H1 (cell line): Measurements from ENCODE around the gene SLC48A1. TPM values are rescaled to one million over a fixed set of nuclear protein-coding genes. Genes with fewer than 3 reads are reported as not detected.

Experiments
- CTCF ChIA-PET: fragments of 300-600 bp; sonication (Branson Sonifier 250); formaldehyde crosslinking; loops from one replicate; lab custom pipeline; 2021; ENCODE audit not compliant: partially characterized antibody; lab: Charles Lee
- POLR2A ChIA-PET: fragments of 300-600 bp; sonication (Branson Sonifier 250); formaldehyde crosslinking; loops from one replicate; lab custom pipeline; 2021; ENCODE audit warnings: inconsistent platforms; ENCODE audit not compliant: partially characterized antibody; lab: Charles Lee
- DNase-seq, 2 experiments: peaks; one replicate each; pipeline versions ENCODE4 v3.0.0 to v3.0.0-alpha.2; 2010 to 2022; ENCODE audit warnings: low spot score in 2 of 2, low read depth in 1 of 2, mixed read lengths in 1 of 2
- FAIRE-seq: peaks from 2 replicates; lab custom pipeline; 2011; peaks lifted over from hg19 to GRCh38; lab: Jason Lieb, UNC
- H2AFZ ChIP-seq: 2 replicates; pipeline ENCODE4 v1.8.1; 2012; ENCODE audit warnings: low read length, inconsistent platforms
- H2AK5ac ChIP-seq: 2 replicates; pipeline ENCODE4 v1.6.1; 2013; ENCODE audit warnings: low read depth, low read length
- H2BK120ac ChIP-seq: replicated peaks from 2 replicates; pipeline ENCODE3; 2013; ENCODE audit warnings: low read depth, low read length, inconsistent platforms
- H2BK12ac ChIP-seq: 2 replicates; pipeline ENCODE4 v1.6.1; 2013; ENCODE audit warnings: low read depth, low read length
- H2BK15ac ChIP-seq: 2 replicates; pipeline ENCODE4 v1.6.1; 2013; ENCODE audit warnings: low read length
- H2BK20ac ChIP-seq: 2 replicates; pipeline ENCODE4 v1.6.1; 2013; ENCODE audit warnings: low read length
- H2BK5ac ChIP-seq: 2 replicates; pipeline ENCODE4 v1.6.1; 2013; ENCODE audit warnings: low read depth, low read length
- H3K14ac ChIP-seq: 2 replicates; pipeline ENCODE4 v1.6.1; 2013; ENCODE audit warnings: inconsistent platforms; ENCODE audit not compliant: insufficient read length
- H3K18ac ChIP-seq: 2 replicates; pipeline ENCODE4 v1.6.1; 2013; ENCODE audit warnings: low read length; ENCODE audit errors: extremely low read depth
- H3K23ac ChIP-seq: 2 replicates; pipeline ENCODE4 v1.6.1; 2013; ENCODE audit warnings: inconsistent platforms; ENCODE audit not compliant: insufficient read length
- H3K23me2 ChIP-seq: 2 replicates; pipeline ENCODE4 v1.6.1; 2013; ENCODE audit warnings: low read depth, low read length
- H3K27ac ChIP-seq: 2 replicates; pipeline ENCODE4 v1.6.1; 2011; ENCODE audit warnings: low read depth, low read length, inconsistent platforms
- H3K27me3 ChIP-seq, 4 experiments: replicated peaks in 1 of 4; 1 replicate in 1 of 4; 2 replicates in 3 of 4; pipeline versions ENCODE4 v1.6.1 to v1.8.1; 2011 to 2013; ENCODE audit warnings: low read length in 3 of 4, mild to moderate bottlenecking in 3 of 4, inconsistent platforms in 2 of 4, mixed read lengths in 2 of 4, moderate library complexity in 1 of 4; ENCODE audit not compliant: control insufficient read depth in 3 of 4, insufficient read depth in 3 of 4; ENCODE audit errors: extremely low read depth in 1 of 4
- H3K36me3 ChIP-seq, 4 experiments: 2 replicates each; pipeline versions ENCODE4 v1.6.1 to v1.8.1; 2011 to 2013; ENCODE audit warnings: mild to moderate bottlenecking in 4 of 4, low read length in 3 of 4, moderate library complexity in 2 of 4, control low read depth in 1 of 4, inconsistent platforms in 1 of 4; ENCODE audit not compliant: insufficient read depth in 4 of 4, control insufficient read depth in 2 of 4
- H3K4ac ChIP-seq: replicated peaks from 2 replicates; pipeline ENCODE3; 2013; ENCODE audit warnings: low read length, low read depth, mixed read lengths, inconsistent platforms; ENCODE audit not compliant: insufficient read length
- H3K4me1 ChIP-seq, 4 experiments: replicated peaks in 1 of 4; 1 replicate in 1 of 4; 2 replicates in 3 of 4; pipeline versions ENCODE4 v1.6.1 to v1.8.1; 2011 to 2013; ENCODE audit warnings: low read length in 3 of 4, inconsistent platforms in 2 of 4, mixed read lengths in 1 of 4; ENCODE audit not compliant: insufficient read depth in 4 of 4, control insufficient read depth in 3 of 4
- H3K4me2 ChIP-seq, 2 experiments: 2 replicates each; pipeline versions ENCODE4 v1.6.1 to v1.8.1; 2011 to 2013; ENCODE audit warnings: low read depth in 2 of 2, low read length in 2 of 2, control low read depth in 1 of 2, inconsistent platforms in 1 of 2, mild to moderate bottlenecking in 1 of 2; ENCODE audit not compliant: insufficient read depth in 1 of 2
- H3K4me3 ChIP-seq, 4 experiments: fragments of 200-600, 300-600 bp in 1 of 4; sonication (generic), shearing (Covaris generic), sonication (Bioruptor Twin) in 1 of 4; 2 replicates each; pipeline versions ENCODE4 v1.5.1 to v1.8.1; 2011 to 2016; ENCODE audit warnings: low read length in 4 of 4, low read depth in 3 of 4, control low read depth in 2 of 4, inconsistent platforms in 2 of 4, mild to moderate bottlenecking in 2 of 4, mixed read lengths in 1 of 4, moderate library complexity in 1 of 4; ENCODE audit not compliant: insufficient read depth in 2 of 4; ENCODE audit errors: extremely low read depth in 1 of 4
- H3K56ac ChIP-seq: replicated peaks from 2 replicates; pipeline ENCODE3; 2013; ENCODE audit warnings: low read depth, mild to moderate bottlenecking, mixed read lengths, low read length, inconsistent platforms; ENCODE audit not compliant: insufficient read length
- H3K79me1 ChIP-seq: 2 replicates; pipeline ENCODE4 v1.6.1; 2013; ENCODE audit warnings: low read depth, low read length, control low read depth
- H3K79me2 ChIP-seq, 2 experiments: 2 replicates each; pipeline versions ENCODE4 v1.6.1 to v1.8.1; 2012 to 2013; ENCODE audit warnings: low read length in 2 of 2, mild to moderate bottlenecking in 2 of 2, inconsistent platforms in 1 of 2; ENCODE audit not compliant: insufficient read depth in 2 of 2, control insufficient read depth in 1 of 2
- H3K9ac ChIP-seq, 4 experiments: replicated peaks in 1 of 4; 1 replicate in 1 of 4; 2 replicates in 3 of 4; pipeline versions ENCODE4 v1.6.1 to v1.8.1; 2011 to 2013; ENCODE audit warnings: low read depth in 3 of 4, low read length in 3 of 4, control low read depth in 2 of 4, mild to moderate bottlenecking in 2 of 4, moderate library complexity in 2 of 4, inconsistent platforms in 1 of 4; ENCODE audit errors: extremely low read depth in 1 of 4
- H3K9me3 ChIP-seq, 2 experiments: 2 replicates each; pipeline versions ENCODE4 v1.6.1 to v1.8.1; 2012 to 2013; ENCODE audit warnings: mild to moderate bottlenecking in 2 of 2, moderate library complexity in 2 of 2, control low read depth in 1 of 2, inconsistent platforms in 1 of 2, low read depth in 1 of 2, low read length in 1 of 2, mixed read lengths in 1 of 2; ENCODE audit not compliant: insufficient read depth in 2 of 2
- H4K20me1 ChIP-seq, 2 experiments: replicated peaks in 1 of 2; 2 replicates each; pipeline versions ENCODE3 to v1.8.1; 2011 to 2013; ENCODE audit warnings: inconsistent platforms in 2 of 2, low read length in 2 of 2, mild to moderate bottlenecking in 1 of 2; ENCODE audit not compliant: insufficient read depth in 2 of 2, control insufficient read depth in 1 of 2
- H4K5ac ChIP-seq: 2 replicates; pipeline ENCODE4 v1.6.1; 2013; ENCODE audit warnings: low read length, low read depth, mixed read lengths, inconsistent platforms; ENCODE audit not compliant: insufficient read length
- H4K8ac ChIP-seq: 2 replicates; pipeline ENCODE4 v1.8.0; 2013; ENCODE audit warnings: mild to moderate bottlenecking, moderate library complexity, low read length, inconsistent platforms; ENCODE audit not compliant: insufficient read depth; ENCODE audit errors: extremely low read depth
- H4K91ac ChIP-seq: replicated peaks from 2 replicates; pipeline ENCODE3; 2013; ENCODE audit warnings: low read length, mixed read lengths, inconsistent platforms; ENCODE audit not compliant: insufficient read length
- CHD2 ChIP-seq: IDR thresholded peaks from 2 replicates; pipeline ENCODE4 v1.6.1; 2012; ENCODE audit warnings: low read length, improper control_type of control experiment
- EZH2 ChIP-seq: fragments of 200-600 bp; sonication (generic); IDR thresholded peaks from 2 replicates; pipeline ENCODE4 v1.7.1; 2012; ENCODE audit warnings: low read depth, mild to moderate bottlenecking, moderate library complexity, low read length, inconsistent platforms; ENCODE audit not compliant: severe bottlenecking
- KDM1A ChIP-seq: fragments of 200-600, 300-600 bp; sonication (generic); IDR thresholded peaks from 2 replicates; pipeline ENCODE4 v1.7.1; 2016; ENCODE audit warnings: mild to moderate bottlenecking, low read length, borderline replicate concordance
- KDM4A ChIP-seq: IDR thresholded peaks from one replicate; pipeline ENCODE4 v1.7.1; 2012; ENCODE audit warnings: low read depth, mild to moderate bottlenecking, moderate library complexity, low read length, inconsistent platforms; ENCODE audit not compliant: severe bottlenecking
- NRF1 ChIP-seq: IDR thresholded peaks from 2 replicates; pipeline ENCODE4 v1.6.1; 2011; ENCODE audit warnings: mild to moderate bottlenecking, low read depth, low read length, improper control_type of control experiment
- TAF1 ChIP-seq: IDR thresholded peaks from 2 replicates; pipeline ENCODE4 v1.6.1; 2011; ENCODE audit warnings: mild to moderate bottlenecking, low read depth, low read length
- YY1 ChIP-seq: IDR thresholded peaks from 2 replicates; pipeline ENCODE4 v1.6.1; 2011; ENCODE audit warnings: low read depth, mild to moderate bottlenecking, low read length
- WGBS, 2 experiments: shearing (Covaris generic) in 1 of 2; methylation state at CpG; one replicate each; pipeline versions ENCODE4 v1.1.6 to v1.1.7; 2013 to 2015; ENCODE audit warnings: low lambda C conversion rate in 2 of 2, mixed read lengths in 2 of 2, inconsistent platforms in 1 of 2, low coverage in 1 of 2, missing lambda C conversion rate in 1 of 2; ENCODE audit not compliant: insufficient replicate concordance in 2 of 2, insufficient coverage in 1 of 2, insufficient read length in 1 of 2; ENCODE audit errors: extremely low coverage in 1 of 2, missing lambda C conversion rate in 1 of 2; 5-methylcytosine and 5-hydroxymethylcytosine counted together
- polyA plus RNA-seq, 7 experiments: library from polyadenylated mRNA; depleted of rRNA in 3 of 7; stranded (reverse) in 5 of 7; unstranded in 2 of 7; fragments of >200 nt in 5 of 7; fragments of 200-250 nt in 2 of 7; gene quantifications; 1 replicate in 5 of 7; 2 replicates in 1 of 7; 4 replicates in 1 of 7; pipeline versions ENCODE4 v1.2.1 to v1.2.3, GENCODE V29; 2011 to 2013; ENCODE audit warnings: missing spikeins in 2 of 7, mixed read lengths in 2 of 7
- total RNA-seq: library from RNA; stranded (reverse); fragmentation: NEBNext Ultra II Directional; extraction: Animal tissue kit (Norgen Biotek cat#: 25700); gene quantifications from 2 replicates; pipeline ENCODE4 v1.2.1, GENCODE V29; 2021
- TF ChIP-seq, protein P1 (sequence below): IDR thresholded peaks from 2 replicates; pipeline ENCODE4 v1.6.1; 2011; ENCODE audit warnings: low read depth, mild to moderate bottlenecking, low read length; ENCODE audit not compliant: insufficient read depth
- TF ChIP-seq, protein P2 (sequence below): IDR thresholded peaks from 2 replicates; pipeline ENCODE4 v1.6.1; 2012; ENCODE audit warnings: inconsistent platforms

SLC48A1 gene
- total and polyA plus RNA-seq, 2 of the 8 experiments (the other 6 are each of a cell fraction or from before 2014, with no cell fraction given), result 9.5 to 14.1 TPM

- no peak overlapping the region for H3K56ac ChIP-seq
- no peak overlapping the region for H4K5ac ChIP-seq
- H3K9me3 ChIP-seq, result no peaks in the 10 kb centered on the region
- peaks cover 0 to 5% (median 3%) of the 10 kb centered on the region in 4 experiments; a peak in 2 of 7 replicates for H3K27me3 ChIP-seq
- no peak for TF ChIP-seq EZH2
- no peak for TF ChIP-seq YY1
- TF ChIP-seq, protein P1, sequence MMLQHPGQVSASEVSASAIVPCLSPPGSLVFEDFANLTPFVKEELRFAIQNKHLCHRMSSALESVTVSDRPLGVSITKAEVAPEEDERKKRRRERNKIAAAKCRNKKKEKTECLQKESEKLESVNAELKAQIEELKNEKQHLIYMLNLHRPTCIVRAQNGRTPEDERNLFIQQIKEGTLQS, result no peak
- TF ChIP-seq, protein P2, sequence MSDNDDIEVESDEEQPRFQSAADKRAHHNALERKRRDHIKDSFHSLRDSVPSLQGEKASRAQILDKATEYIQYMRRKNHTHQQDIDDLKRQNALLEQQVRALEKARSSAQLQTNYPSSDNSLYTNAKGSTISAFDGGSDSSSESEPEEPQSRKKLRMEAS, result no peak
- TF ChIP-seq KDM1A, result no peak
- no peak for TF ChIP-seq KDM4A
- TF ChIP-seq TAF1, result no peak
- no peak for TF ChIP-seq CHD2
- no peak for TF ChIP-seq NRF1
- H4K20me1 ChIP-seq, result peaks cover 0 to 27% of the 10 kb centered on the region in 2 experiments
- H3K18ac ChIP-seq, result no peak overlapping the region
- H3K14ac ChIP-seq, result no peak overlapping the region
- no peak overlapping the region for H2AK5ac ChIP-seq
- H4K91ac ChIP-seq, result no peak overlapping the region
- no peak overlapping the region for H2BK15ac ChIP-seq
- no peak overlapping the region for H3K4me3 ChIP-seq
- DNase-seq, result no peak
- no peak overlapping the region for H2BK120ac ChIP-seq
- ChIA-PET CTCF (interaction anchor here (0.7 to 58.8 kb wide), 10 partner anchors 8 to 163 kb away, joined by 3 to 2442 read pairs (median 10); partner anchors contain the start of genes ENDOU, RAPGEF3, RPAP3 and SLC48A1), POLR2A (interaction anchor here (0.6 to 5.0 kb wide), 22 partner anchors 9 to 490 kb away, joined by 3 to 62 read pairs (median 4); partner anchors contain the start of genes HDAC7 and SLC48A1)
- H4K8ac ChIP-seq, result peak overlapping the region; percentile 57; the same call in 1 of the 2 replicates
- H3K79me2 ChIP-seq, result no peaks in the 10 kb centered on the region
- H3K36me3 ChIP-seq, result peaks cover 10 to 18% (median 15%) of the 10 kb centered on the region in 4 experiments; a peak in 7 of 8 replicates
- no peaks in the 10 kb centered on the region for H3K79me1 ChIP-seq
- H3K27ac ChIP-seq, result no peak overlapping the region
- H3K4me1 ChIP-seq, result peaks cover 0 to 18% (median 11%) of the 10 kb centered on the region in 4 experiments; a peak in 5 of 7 replicates
- no peak overlapping the region for H3K9ac ChIP-seq
- no peak overlapping the region for H2BK12ac ChIP-seq
- no peak overlapping the region for H2BK20ac ChIP-seq
- no peak overlapping the region for H3K4ac ChIP-seq
- no peak overlapping the region for H2BK5ac ChIP-seq
- 87% methylated on average over 13 of the region's 13 CpGs; no CpG with 5 or more reads in 1 of the 2 experiments for WGBS, 2 experiments
- H3K23ac ChIP-seq, result no peak overlapping the region
- FAIRE-seq, result no peak
- no peak overlapping the region for H3K4me2 ChIP-seq
- no peak overlapping the region for H2AFZ ChIP-seq
- H3K23me2 ChIP-seq, result peaks cover 2% of the 10 kb centered on the region; the same call in 1 of the 2 replicates
Observed at GRCh38 chr12:47781479-47782371, 8.7 kb downstream of the SLC48A1 start.
